Erythroblast (primary cell): ENCODE measurements around the gene PRR35.

Experiments used
- GATA1 ChIP-seq: IDR thresholded peaks from 2 replicates; pipeline ENCODE4 v1.6.1; 2011; ENCODE audit warnings: low read depth, mild to moderate bottlenecking, control low read depth, low read length, moderate library complexity
- POLR2A ChIP-seq: IDR thresholded peaks from 2 replicates; pipeline ENCODE4 v1.6.1; 2011; ENCODE audit warnings: mild to moderate bottlenecking, low read length

DNA sequence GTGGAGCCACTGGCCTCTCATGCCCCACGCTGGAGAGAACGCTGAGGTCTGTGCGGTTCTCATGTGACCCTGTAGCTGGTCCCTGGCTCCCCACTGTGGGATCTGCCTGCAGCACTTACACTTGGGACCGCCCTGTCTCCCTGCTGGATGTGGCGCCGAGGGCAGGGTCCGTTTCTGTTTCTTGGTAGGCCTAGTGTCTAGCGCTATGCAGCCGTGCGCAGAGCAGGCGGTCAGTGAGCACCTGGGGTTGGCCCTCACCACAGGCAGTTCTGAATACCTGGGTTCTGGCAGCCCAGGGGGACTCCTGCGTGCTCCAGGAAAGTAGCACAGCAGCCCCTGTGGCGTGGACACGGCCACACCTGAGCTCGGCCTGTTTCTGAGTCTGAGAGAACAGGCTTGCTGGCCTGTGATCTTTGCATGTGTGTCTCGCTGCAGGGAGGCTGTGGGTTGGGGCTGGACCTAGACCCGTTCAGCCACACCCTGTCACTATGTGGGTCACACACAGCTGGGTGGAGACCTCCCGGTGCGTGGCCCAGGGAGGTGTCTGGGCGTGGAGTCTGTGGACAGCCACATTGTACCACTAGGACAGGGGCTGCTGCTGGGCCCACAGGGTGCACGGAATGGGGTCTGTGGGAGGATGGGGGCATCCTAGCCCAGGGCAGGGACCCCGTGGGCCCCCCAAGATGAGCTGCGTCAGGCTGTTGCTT is 29.9 kb upstream of the PRR35 start:
- TF ChIP-seq POLR2A = no peak
- TF ChIP-seq GATA1 = no peak
